RWPE2 (cell line): ENCODE results near the gene THSD4.

ENCODE experiments used
- ATAC-seq: fragments of 200-7000 bp; cut with Tn5 transposase; 3 replicates; pipeline ENCODE4 v1.9.1; 2021; ENCODE audit warnings: low read depth
- DNase-seq: peaks from one replicate; pipeline ENCODE4 v3.0.0-alpha.2; 2020; ENCODE audit warnings: low spot score
- H3K27ac ChIP-seq: fragments of 450-650 bp; 2 replicates; pipeline ENCODE4 v1.5.1; 2017; ENCODE audit warnings: mild to moderate bottlenecking; ENCODE audit not compliant: poor library complexity, severe bottlenecking
- H3K27me3 ChIP-seq: fragments of 250-450 bp; sonication (Bioruptor Pico); 2 replicates; pipeline ENCODE4 v1.5.1; 2021; ENCODE audit warnings: mild to moderate bottlenecking, moderate library complexity; ENCODE audit not compliant: insufficient read depth, poor library complexity, severe bottlenecking
- H3K36me3 ChIP-seq: fragments of 250-450 bp; sonication (Bioruptor Pico); 2 replicates; pipeline ENCODE4 v1.5.1; 2020; ENCODE audit warnings: low read depth, mild to moderate bottlenecking, moderate library complexity
- H3K4me1 ChIP-seq: fragments of 250-450 bp; sonication (Bioruptor Pico); 2 replicates; pipeline ENCODE4 v1.5.1; 2021; ENCODE audit warnings: mild to moderate bottlenecking, moderate library complexity; ENCODE audit not compliant: insufficient read depth, poor library complexity, severe bottlenecking
- H3K4me3 ChIP-seq: fragments of 250-450 bp; sonication (Bioruptor Pico); 2 replicates; pipeline ENCODE4 v1.5.1; 2021; ENCODE audit warnings: mild to moderate bottlenecking, moderate library complexity; ENCODE audit not compliant: severe bottlenecking
- H3K9me3 ChIP-seq: fragments of 250-450 bp; sonication (Bioruptor Pico); 2 replicates; pipeline ENCODE4 v1.5.1; 2021; ENCODE audit warnings: mild to moderate bottlenecking, moderate library complexity; ENCODE audit not compliant: severe bottlenecking
- CTCF ChIP-seq: fragments of 450-650 bp; IDR thresholded peaks from one replicate; pipeline ENCODE4 v1.5.1; 2017; ENCODE audit warnings: mild to moderate bottlenecking, moderate library complexity; ENCODE audit not compliant: poor library complexity, severe bottlenecking

Gene THSD4

GRCh38 chr15:71288348-71288955 lies 173.2 kb downstream of the THSD4 start:
- TF ChIP-seq CTCF = no peak
- DNase-seq = no peak
- ATAC-seq = peak; percentile 15; the same call in 1 of the 3 replicates
- Histone ChIP-seq H3K36me3 (peaks cover 30% of the 10 kb centered on the region), H3K9me3 (no peaks in the 10 kb centered on the region), H3K27me3 (no peaks in the 10 kb centered on the region), H3K27ac (peak overlapping the region; percentile 100), H3K4me1 (peaks cover 7% of the 10 kb centered on the region), H3K4me3 (no peak overlapping the region)

- H3K4me3 ChIP-seq = no peak overlapping the region
- peaks cover 21% of the 10 kb centered on the region for H3K4me1 ChIP-seq
- no peak for DNase-seq
- no peak for ATAC-seq
- no peaks in the 10 kb centered on the region for H3K9me3 ChIP-seq
- no peaks in the 10 kb centered on the region for H3K27me3 ChIP-seq
- peak overlapping the region; percentile 100 for H3K27ac ChIP-seq
- H3K36me3 ChIP-seq = peaks cover 25% of the 10 kb centered on the region
- TF ChIP-seq CTCF = no peak
Observed at GRCh38 chr15:71290002-71290401, 174.7 kb downstream of the THSD4 start.

GRCh38 chr15:71290881-71291635 lies 175.8 kb downstream of the THSD4 start:
- H3K4me1 ChIP-seq = peaks cover 29% of the 10 kb centered on the region

GRCh38 chr15:71291723-71292122 lies 176.5 kb downstream of the THSD4 start:
- H3K27me3 ChIP-seq = no peaks in the 10 kb centered on the region
- no peak overlapping the region for H3K4me3 ChIP-seq
- H3K9me3 ChIP-seq = no peaks in the 10 kb centered on the region
- DNase-seq = no peak
- no peak for TF ChIP-seq CTCF
- peaks cover 22% of the 10 kb centered on the region for H3K36me3 ChIP-seq
- no peak for ATAC-seq
- H3K27ac ChIP-seq = peak overlapping the region; percentile 100
- peaks cover 35% of the 10 kb centered on the region for H3K4me1 ChIP-seq

More at GRCh38 chr15:71290881-71291635, 175.8 kb downstream of the THSD4 start:
- Histone ChIP-seq H3K27me3 (no peaks in the 10 kb centered on the region), H3K4me3 (no peak overlapping the region), H3K36me3 (peaks cover 22% of the 10 kb centered on the region), H3K9me3 (no peaks in the 10 kb centered on the region), H3K27ac (peak overlapping the region; percentile 100)
- ATAC-seq = no peak
- DNase-seq = no peak
- no peak for TF ChIP-seq CTCF

GRCh38 chr15:71293723-71294122 lies 178.5 kb downstream of the THSD4 start:
- Histone ChIP-seq H3K27ac (peak overlapping the region; percentile 100), H3K4me3 (no peak overlapping the region), H3K27me3 (no peaks in the 10 kb centered on the region), H3K4me1 (peaks cover 49% of the 10 kb centered on the region), H3K9me3 (no peaks in the 10 kb centered on the region), H3K36me3 (peaks cover 16% of the 10 kb centered on the region)
- ATAC-seq (no peak), DNase-seq (no peak)
- no peak for TF ChIP-seq CTCF
